GM21367 (cell line): ENCODE measurements around the gene SCART1.
"Not testable (repeated sequence)": the region's sequence is repeated elsewhere in the genome, so short reads cannot be mapped to it uniquely, and the experiment has no call there.

Experiments
- ATAC-seq: cut with Tn5 transposase; IDR thresholded peaks from one replicate; pipeline ENCODE4 v1.9.1; 2021; ENCODE audit not compliant: unreplicated experiment

The SCART1 gene

DNA sequence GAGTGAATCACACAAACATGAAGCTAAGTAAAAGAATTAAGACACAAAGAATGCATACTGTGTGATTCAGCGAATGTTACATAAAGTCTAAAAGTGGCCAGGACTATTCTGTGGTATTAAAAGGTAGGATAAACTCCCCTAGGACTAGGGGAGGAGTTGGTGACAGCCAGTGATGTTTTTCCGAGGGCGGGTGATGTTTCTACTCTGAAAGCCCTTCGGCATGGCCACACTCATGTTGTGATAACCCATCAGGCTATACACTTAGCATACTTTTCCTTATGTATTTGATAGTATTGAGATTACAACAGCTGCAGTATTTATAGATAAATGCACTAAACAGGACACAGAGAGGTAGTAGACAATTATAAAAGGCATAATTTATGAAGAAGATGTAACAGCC lies 57.7 kb downstream of the SCART1 start:
- no peak for ATAC-seq

DNA sequence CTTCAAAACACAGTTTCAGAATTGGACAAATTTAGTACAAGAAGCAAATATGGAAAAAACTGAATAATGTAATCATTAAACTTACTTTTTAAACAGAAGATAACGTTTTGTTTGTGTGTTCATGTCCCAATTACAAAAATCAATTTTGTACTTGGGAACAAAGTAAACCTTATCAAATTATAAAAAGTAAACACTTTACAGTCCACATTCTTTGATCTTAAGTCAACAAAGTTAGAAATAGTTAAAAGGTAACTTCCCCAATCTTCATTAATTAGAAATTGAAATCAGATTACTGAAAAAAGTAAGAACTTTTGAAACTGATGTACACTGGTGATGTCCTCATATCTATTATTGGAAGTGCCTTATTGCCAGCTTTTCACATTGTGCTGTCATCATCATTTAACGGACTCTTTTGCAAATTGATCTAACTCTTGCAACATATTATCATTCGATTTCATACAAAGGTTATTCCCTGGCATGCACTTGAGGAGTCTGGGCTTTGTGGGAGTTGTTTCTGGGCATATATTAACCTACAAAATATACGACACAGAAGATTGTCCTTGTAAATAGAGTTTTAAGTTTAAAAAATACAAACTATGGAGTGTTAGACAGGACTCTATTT lies 58.3 kb downstream of the SCART1 start:
- ATAC-seq, result no peak

DNA sequence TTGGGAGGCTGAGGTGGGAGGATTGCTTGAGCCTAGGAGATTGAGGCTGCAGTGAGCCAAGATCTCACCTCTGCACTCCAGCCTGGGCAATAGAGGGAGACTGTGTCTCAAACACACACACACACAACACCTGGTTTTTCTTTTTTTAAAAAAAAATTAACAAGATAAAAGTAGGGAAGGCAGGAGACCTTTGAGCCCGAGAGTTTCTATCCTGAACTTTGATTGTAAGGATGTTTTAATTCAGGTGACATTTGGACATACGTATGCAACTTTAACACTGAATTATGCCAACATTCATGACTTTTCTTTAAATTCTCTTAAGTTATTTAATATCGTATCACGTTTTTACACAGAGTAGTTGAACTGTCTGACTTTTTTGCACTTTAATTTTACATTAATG lies 61.7 kb downstream of the SCART1 start:
- ATAC-seq, result no peak

DNA sequence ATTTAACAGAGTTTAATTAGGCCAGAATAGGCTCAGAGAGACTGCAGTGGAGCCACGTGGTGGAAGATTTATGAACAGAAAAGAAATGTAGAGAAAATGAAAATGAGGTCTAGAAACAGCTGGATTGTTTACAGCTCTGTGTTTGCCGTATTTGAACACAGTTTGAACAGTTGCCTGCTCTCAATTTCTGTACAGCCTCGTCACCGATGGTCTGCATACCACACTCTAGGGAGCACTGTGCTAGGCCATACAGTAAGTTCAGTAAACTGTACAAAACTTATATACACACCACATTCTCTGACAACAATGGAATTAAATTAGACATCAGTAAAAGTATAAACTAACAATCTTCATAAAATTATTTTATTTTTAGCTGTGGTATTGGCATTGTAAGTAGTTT lies 62.3 kb downstream of the SCART1 start:
- ATAC-seq, result no peak

DNA sequence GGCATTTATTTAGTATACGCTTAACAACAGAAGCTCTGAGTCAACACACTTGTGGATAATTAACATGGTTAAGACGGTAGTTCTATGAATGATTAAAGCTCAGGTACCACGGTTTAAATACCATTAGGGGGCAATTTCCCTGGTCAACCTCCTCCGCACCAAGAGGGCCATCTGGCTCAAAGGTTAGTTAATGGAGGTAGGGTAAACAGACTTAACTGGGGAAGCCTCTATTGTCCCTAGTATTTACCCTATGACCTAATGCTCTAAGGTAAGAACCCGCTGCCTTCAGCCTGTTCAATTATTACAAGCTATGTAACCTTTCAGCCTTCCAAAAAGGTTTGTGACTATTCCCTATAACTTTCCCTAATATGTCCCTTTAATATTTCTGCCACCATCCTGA lies 64.8 kb downstream of the SCART1 start:
- ATAC-seq, result not testable (repeated sequence)
